Measurements from ENCODE around the gene RIMBP2. TPM values are rescaled to one million over a fixed set of nuclear protein-coding genes. Genes with fewer than 3 reads are reported as not detected.

Gene RIMBP2
- total RNA-seq, 1 donor from 2014 or later = not detected

DNA sequence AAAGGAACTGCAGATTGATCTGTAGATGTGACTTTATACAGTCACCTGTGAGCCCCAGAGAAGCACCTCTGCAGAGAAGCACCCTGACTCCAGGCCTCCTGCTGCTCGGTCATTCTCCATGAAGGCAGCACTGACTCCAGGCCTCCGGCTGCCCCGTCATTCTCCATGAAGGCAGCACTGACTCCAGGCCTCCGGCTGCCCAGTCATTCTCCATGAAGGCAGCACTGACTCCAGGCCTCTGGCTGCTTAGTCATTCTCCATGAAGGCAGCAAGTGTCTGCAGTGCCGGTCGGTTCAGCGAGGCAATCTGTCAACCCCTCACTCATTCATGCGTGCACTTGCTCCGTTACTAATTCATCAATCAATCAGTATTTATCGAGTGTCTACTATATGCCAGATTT lies 218.1 kb downstream of the RIMBP2 start:
- Histone ChIP-seq H3K4me3 (no peak overlapping the region), H3K36me3 (no peaks in the 10 kb centered on the region), H3K4me1 (no peaks in the 10 kb centered on the region), H3K9me3 (replicated peaks) (no peaks in the 10 kb centered on the region), H3K27ac (replicated peaks) (no peak overlapping the region), H3K27me3 (ENCODE audit: low read depth) (peaks cover 34% of the 10 kb centered on the region)
- TF ChIP-seq, protein P1, sequence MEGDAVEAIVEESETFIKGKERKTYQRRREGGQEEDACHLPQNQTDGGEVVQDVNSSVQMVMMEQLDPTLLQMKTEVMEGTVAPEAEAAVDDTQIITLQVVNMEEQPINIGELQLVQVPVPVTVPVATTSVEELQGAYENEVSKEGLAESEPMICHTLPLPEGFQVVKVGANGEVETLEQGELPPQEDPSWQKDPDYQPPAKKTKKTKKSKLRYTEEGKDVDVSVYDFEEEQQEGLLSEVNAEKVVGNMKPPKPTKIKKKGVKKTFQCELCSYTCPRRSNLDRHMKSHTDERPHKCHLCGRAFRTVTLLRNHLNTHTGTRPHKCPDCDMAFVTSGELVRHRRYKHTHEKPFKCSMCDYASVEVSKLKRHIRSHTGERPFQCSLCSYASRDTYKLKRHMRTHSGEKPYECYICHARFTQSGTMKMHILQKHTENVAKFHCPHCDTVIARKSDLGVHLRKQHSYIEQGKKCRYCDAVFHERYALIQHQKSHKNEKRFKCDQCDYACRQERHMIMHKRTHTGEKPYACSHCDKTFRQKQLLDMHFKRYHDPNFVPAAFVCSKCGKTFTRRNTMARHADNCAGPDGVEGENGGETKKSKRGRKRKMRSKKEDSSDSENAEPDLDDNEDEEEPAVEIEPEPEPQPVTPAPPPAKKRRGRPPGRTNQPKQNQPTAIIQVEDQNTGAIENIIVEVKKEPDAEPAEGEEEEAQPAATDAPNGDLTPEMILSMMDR (IDR thresholded peaks at IDR 0.05; ENCODE audit: borderline replicate concordance) = no peak
- intact Hi-C loops (cut with micrococcal nuclease) = no loop called here
- DNase-seq = no peak

DNA sequence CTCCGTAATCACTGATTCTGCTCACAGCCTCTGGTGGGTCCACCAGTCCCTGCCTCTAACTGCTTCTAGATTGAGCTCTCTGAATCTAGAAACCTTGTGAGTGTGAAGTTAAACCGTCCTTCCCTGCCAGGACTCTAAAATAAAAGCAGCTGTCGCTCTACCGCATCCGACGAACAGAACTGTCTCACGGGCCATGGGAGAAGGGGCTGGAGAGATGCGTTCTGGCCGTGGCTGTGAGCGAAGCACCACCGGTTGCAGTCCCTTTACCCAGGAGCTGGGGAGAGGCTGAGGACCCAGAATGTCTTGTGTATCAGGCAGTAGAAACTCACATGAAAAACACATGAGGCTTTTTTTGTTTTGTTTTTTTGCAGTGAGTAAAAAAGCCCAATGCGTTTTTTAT lies 218.8 kb downstream of the RIMBP2 start:
- no peaks in the 10 kb centered on the region for H3K36me3 ChIP-seq
- no peak overlapping the region for H3K4me3 ChIP-seq
- intact Hi-C loops (cut with micrococcal nuclease) = no loop called here
- H3K9me3 ChIP-seq (replicated peaks) = no peaks in the 10 kb centered on the region
- H3K4me1 ChIP-seq = no peaks in the 10 kb centered on the region
- TF ChIP-seq, protein P1 (IDR thresholded peaks at IDR 0.05; ENCODE audit: borderline replicate concordance) = no peak
- DNase-seq = no peak
- H3K27me3 ChIP-seq (ENCODE audit: low read depth) = peaks cover 28% of the 10 kb centered on the region
- no peak overlapping the region for H3K27ac ChIP-seq (replicated peaks)

DNA sequence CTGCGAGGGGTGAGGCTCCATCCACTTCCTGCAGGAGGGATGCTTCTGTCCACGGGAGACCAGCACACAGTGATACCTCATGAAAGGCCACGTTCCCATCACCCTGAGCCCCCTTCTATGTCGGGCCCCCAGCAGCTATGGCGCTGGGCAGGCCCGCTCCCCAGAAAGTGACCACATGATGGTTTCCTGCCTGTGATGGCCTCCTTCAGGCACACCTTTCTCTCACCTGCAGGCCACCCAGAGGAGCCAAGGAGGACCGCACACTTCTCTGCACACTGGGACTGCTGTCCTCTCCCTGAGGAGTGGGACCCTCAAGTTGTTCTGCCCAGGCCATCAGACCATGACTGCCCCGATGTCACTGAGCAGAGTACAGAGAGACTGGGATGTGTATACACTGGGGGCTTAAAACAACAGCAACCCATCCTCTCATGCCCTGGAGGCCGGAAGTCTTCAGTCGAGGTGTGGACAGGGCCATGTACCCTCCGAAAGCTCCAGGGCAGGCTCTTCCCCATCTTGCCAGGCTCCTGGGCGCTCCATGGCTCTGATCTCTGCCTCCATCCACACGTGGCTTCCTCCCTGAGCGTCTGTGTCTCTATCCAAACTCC lies 219.5 kb downstream of the RIMBP2 start:
- intact Hi-C loops (cut with micrococcal nuclease) = no loop called here
- no peaks in the 10 kb centered on the region for H3K9me3 ChIP-seq (replicated peaks)
- peaks cover 21% of the 10 kb centered on the region for H3K27me3 ChIP-seq (ENCODE audit: low read depth)
- TF ChIP-seq, protein P1 (IDR thresholded peaks at IDR 0.05; ENCODE audit: borderline replicate concordance) = no peak
- no peaks in the 10 kb centered on the region for H3K36me3 ChIP-seq
- no peak for DNase-seq
- H3K27ac ChIP-seq (replicated peaks) = no peak overlapping the region
- no peak overlapping the region for H3K4me3 ChIP-seq
- no peaks in the 10 kb centered on the region for H3K4me1 ChIP-seq

DNA sequence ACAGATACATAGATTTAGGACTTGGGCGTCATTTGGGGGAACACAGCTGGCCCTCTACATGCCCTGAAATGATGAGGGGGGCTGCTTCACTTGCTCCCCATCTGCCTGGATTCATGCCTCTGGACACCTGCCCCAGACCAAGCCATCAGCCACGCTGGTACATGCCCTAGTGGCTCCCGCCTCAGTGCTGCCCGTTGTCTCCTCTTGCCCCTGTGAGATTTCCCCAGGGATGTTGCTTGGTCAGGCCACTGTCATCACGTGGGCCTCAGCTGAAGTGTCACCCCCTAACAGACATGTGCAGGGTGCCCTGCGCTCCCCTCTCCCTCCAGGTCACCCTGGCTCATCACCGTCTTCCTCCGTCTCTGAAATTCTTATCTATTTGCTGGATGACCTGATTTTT lies 220.9 kb downstream of the RIMBP2 start:
- peaks cover 6% of the 10 kb centered on the region for H3K4me1 ChIP-seq
- no peaks in the 10 kb centered on the region for H3K36me3 ChIP-seq
- no peak overlapping the region for H3K27ac ChIP-seq (replicated peaks)
- DNase-seq = no peak
- peaks cover 13% of the 10 kb centered on the region for H3K27me3 ChIP-seq (ENCODE audit: low read depth)
- no peaks in the 10 kb centered on the region for H3K9me3 ChIP-seq (replicated peaks)
- no peak overlapping the region for H3K4me3 ChIP-seq
- intact Hi-C loops (cut with micrococcal nuclease) = no loop called here
- TF ChIP-seq, protein P1 (IDR thresholded peaks at IDR 0.05; ENCODE audit: borderline replicate concordance) = no peak

DNA sequence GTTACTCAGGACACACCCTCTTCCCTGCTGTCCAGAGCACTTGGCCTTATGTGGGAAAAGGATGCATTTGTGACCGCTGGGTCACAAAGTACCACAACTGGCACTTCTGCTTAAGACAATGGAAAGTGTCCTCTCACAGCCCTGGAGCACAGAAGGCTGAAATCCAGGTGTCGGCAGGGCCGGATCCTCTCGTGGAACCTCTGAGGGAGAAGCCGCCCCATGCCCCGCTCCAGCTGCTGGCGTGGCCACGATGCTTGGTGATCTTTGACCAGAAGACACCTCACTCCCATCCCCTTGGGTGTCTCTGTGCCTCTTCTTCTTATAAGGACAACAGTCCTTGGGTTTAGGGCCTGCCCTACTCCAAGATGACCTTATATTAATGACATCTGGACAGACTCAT lies 221.4 kb downstream of the RIMBP2 start:
- peaks cover 6% of the 10 kb centered on the region for H3K4me1 ChIP-seq
- no peak overlapping the region for H3K4me3 ChIP-seq
- TF ChIP-seq, protein P1 (IDR thresholded peaks at IDR 0.05; ENCODE audit: borderline replicate concordance) = no peak
- no peak overlapping the region for H3K27ac ChIP-seq (replicated peaks)
- peaks cover 8% of the 10 kb centered on the region for H3K27me3 ChIP-seq (ENCODE audit: low read depth)
- intact Hi-C loops (cut with micrococcal nuclease) = no loop called here
- no peaks in the 10 kb centered on the region for H3K9me3 ChIP-seq (replicated peaks)
- no peak for DNase-seq
- H3K36me3 ChIP-seq = no peaks in the 10 kb centered on the region

Data from left ventricle myocardium inferior (tissue), 1 donor.